Activated CD4-positive, alpha-beta T cell treated with anti-CD3 and anti-CD28 coated beads, Interleukin-2, amount 10 ng/mL, durations not matched to agents 24 days and 14 days (primary cell): ENCODE results near the gene AUH. TPM values are rescaled to one million over a fixed set of nuclear protein-coding genes. Genes with fewer than 3 reads are reported as not detected.
A peak's percentile ranks its signal among the peaks of the same experiment; 100 is the strongest.

Experiments used
- DNase-seq: peaks from one replicate; pipeline ENCODE4 v3.0.0; 2022
- H3K27ac Mint-ChIP-seq: one replicate; pipeline ENCODE4 v1.8.0; 2022; ENCODE audit warnings: mild to moderate bottlenecking, mixed read lengths
- H3K27me3 Mint-ChIP-seq: one replicate; pipeline ENCODE4 v1.8.0; 2022; ENCODE audit warnings: mixed read lengths
- H3K36me3 Mint-ChIP-seq: one replicate; pipeline ENCODE4 v1.8.0; 2022; ENCODE audit warnings: low read depth, mild to moderate bottlenecking, mixed read lengths
- H3K4me1 Mint-ChIP-seq: one replicate; pipeline ENCODE4 v1.8.0; 2021; ENCODE audit warnings: mixed read lengths
- H3K4me3 Mint-ChIP-seq: one replicate; pipeline ENCODE4 v1.8.0; 2022; ENCODE audit warnings: mild to moderate bottlenecking, moderate library complexity, mixed read lengths
- H3K9me3 Mint-ChIP-seq: one replicate; pipeline ENCODE4 v1.8.0; 2021; ENCODE audit warnings: mixed read lengths
- intact Hi-C: fragments of 100-400 bp; cut with micrococcal nuclease; formaldehyde crosslinking; loops from one replicate; pipeline ENCODE4 v1.15.1; 2023
- total RNA-seq: library from RNA; stranded (reverse); gene quantifications from 2 replicates; pipeline ENCODE4 v1.2.3, GENCODE V29; 2022

AUH gene
- total RNA-seq, 1 donor from 2014 or later: 49.5 TPM

- intact Hi-C loops: no loop called here
- H3K27ac Mint-ChIP-seq: no peak overlapping the region
- no peak for DNase-seq
- no peak overlapping the region for H3K4me3 Mint-ChIP-seq
- no peaks in the 10 kb centered on the region for H3K27me3 Mint-ChIP-seq
- H3K9me3 Mint-ChIP-seq: no peaks in the 10 kb centered on the region
- peaks cover 26% of the 10 kb centered on the region for H3K4me1 Mint-ChIP-seq
- H3K36me3 Mint-ChIP-seq: peaks cover 54% of the 10 kb centered on the region
Observed at GRCh38 chr9:91310037-91310436, 51.7 kb downstream of the AUH start.

- Mint-ChIP-seq H3K4me3 (no peak overlapping the region), H3K27me3 (no peaks in the 10 kb centered on the region), H3K27ac (peak overlapping the region; percentile 46), H3K36me3 (peaks cover 55% of the 10 kb centered on the region), H3K4me1 (peaks cover 30% of the 10 kb centered on the region), H3K9me3 (no peaks in the 10 kb centered on the region)
- DNase-seq: no peak
- intact Hi-C loops: no loop called here
Observed at GRCh38 chr9:91308191-91308590, 53.5 kb downstream of the AUH start.

- Mint-ChIP-seq H3K36me3 (peaks cover 50% of the 10 kb centered on the region), H3K27ac (no peak overlapping the region)
Observed at GRCh38 chr9:91307279-91307678, 54.4 kb downstream of the AUH start.

GRCh38 chr9:91306296-91306630, 55.5 kb downstream of the AUH start:
- no peak overlapping the region for H3K4me3 Mint-ChIP-seq
- no peaks in the 10 kb centered on the region for H3K27me3 Mint-ChIP-seq
- H3K27ac Mint-ChIP-seq: no peak overlapping the region
- no peak for DNase-seq
- intact Hi-C loops: no loop called here
- peaks cover 49% of the 10 kb centered on the region for H3K36me3 Mint-ChIP-seq
- peaks cover 25% of the 10 kb centered on the region for H3K4me1 Mint-ChIP-seq
- H3K9me3 Mint-ChIP-seq: no peaks in the 10 kb centered on the region

More at GRCh38 chr9:91307279-91307678, 54.4 kb downstream of the AUH start:
- no peak for DNase-seq
- Mint-ChIP-seq H3K27me3 (no peaks in the 10 kb centered on the region), H3K4me1 (peaks cover 28% of the 10 kb centered on the region), H3K9me3 (no peaks in the 10 kb centered on the region), H3K4me3 (no peak overlapping the region)
- intact Hi-C loops: no loop called here

GRCh38 chr9:91305596-91306295, 56.0 kb downstream of the AUH start:
- H3K9me3 Mint-ChIP-seq: no peaks in the 10 kb centered on the region
- intact Hi-C loops: no loop called here
- no peak overlapping the region for H3K27ac Mint-ChIP-seq
- no peak for DNase-seq
- H3K4me3 Mint-ChIP-seq: no peak overlapping the region
- H3K36me3 Mint-ChIP-seq: peaks cover 47% of the 10 kb centered on the region
- no peaks in the 10 kb centered on the region for H3K27me3 Mint-ChIP-seq
- peaks cover 25% of the 10 kb centered on the region for H3K4me1 Mint-ChIP-seq

- peaks cover 42% of the 10 kb centered on the region for H3K36me3 Mint-ChIP-seq
- no peak for DNase-seq
- H3K27me3 Mint-ChIP-seq: no peaks in the 10 kb centered on the region
- H3K27ac Mint-ChIP-seq: no peak overlapping the region
- intact Hi-C loops: no loop called here
- no peak overlapping the region for H3K4me3 Mint-ChIP-seq
- H3K4me1 Mint-ChIP-seq: peaks cover 31% of the 10 kb centered on the region
- no peaks in the 10 kb centered on the region for H3K9me3 Mint-ChIP-seq
Observed at GRCh38 chr9:91303741-91304415, 57.8 kb downstream of the AUH start.

- Mint-ChIP-seq H3K27ac (no peak overlapping the region), H3K36me3 (peaks cover 37% of the 10 kb centered on the region), H3K4me1 (peaks cover 26% of the 10 kb centered on the region), H3K4me3 (no peak overlapping the region), H3K9me3 (no peaks in the 10 kb centered on the region), H3K27me3 (no peaks in the 10 kb centered on the region)
- intact Hi-C loops: no loop called here
- DNase-seq: no peak
Observed at GRCh38 chr9:91302831-91303230, 58.9 kb downstream of the AUH start.

- Mint-ChIP-seq H3K27ac (no peak overlapping the region), H3K4me3 (no peak overlapping the region), H3K36me3 (peaks cover 39% of the 10 kb centered on the region), H3K27me3 (no peaks in the 10 kb centered on the region), H3K4me1 (peaks cover 18% of the 10 kb centered on the region), H3K9me3 (no peaks in the 10 kb centered on the region)
- intact Hi-C loops: no loop called here
- no peak for DNase-seq
Observed at GRCh38 chr9:91301161-91301560, 60.6 kb downstream of the AUH start.

GRCh38 chr9:91298311-91298710, 63.4 kb downstream of the AUH start:
- H3K9me3 Mint-ChIP-seq: peaks cover 5% of the 10 kb centered on the region
- no peak for DNase-seq
- H3K27ac Mint-ChIP-seq: no peak overlapping the region
- intact Hi-C loops: no loop called here
- peaks cover 7% of the 10 kb centered on the region for H3K4me1 Mint-ChIP-seq
- H3K4me3 Mint-ChIP-seq: no peak overlapping the region
- no peaks in the 10 kb centered on the region for H3K27me3 Mint-ChIP-seq
- peaks cover 48% of the 10 kb centered on the region for H3K36me3 Mint-ChIP-seq

- DNase-seq: no peak
- no peak overlapping the region for H3K27ac Mint-ChIP-seq
- no peaks in the 10 kb centered on the region for H3K27me3 Mint-ChIP-seq
- H3K9me3 Mint-ChIP-seq: peaks cover 5% of the 10 kb centered on the region
- H3K4me1 Mint-ChIP-seq: peaks cover 7% of the 10 kb centered on the region
- peaks cover 58% of the 10 kb centered on the region for H3K36me3 Mint-ChIP-seq
- H3K4me3 Mint-ChIP-seq: no peak overlapping the region
- intact Hi-C loops: no loop called here
Observed at GRCh38 chr9:91297306-91297705, 64.4 kb downstream of the AUH start.

- peaks cover 5% of the 10 kb centered on the region for H3K9me3 Mint-ChIP-seq
- H3K4me3 Mint-ChIP-seq: no peak overlapping the region
- intact Hi-C loops: no loop called here
- no peak overlapping the region for H3K27ac Mint-ChIP-seq
- no peaks in the 10 kb centered on the region for H3K27me3 Mint-ChIP-seq
- peaks cover 7% of the 10 kb centered on the region for H3K4me1 Mint-ChIP-seq
- no peak for DNase-seq
- peaks cover 62% of the 10 kb centered on the region for H3K36me3 Mint-ChIP-seq
Observed at GRCh38 chr9:91296354-91296753, 65.4 kb downstream of the AUH start.

- DNase-seq: peak; percentile 34
- H3K36me3 Mint-ChIP-seq: peaks cover 70% of the 10 kb centered on the region
- H3K4me1 Mint-ChIP-seq: peaks cover 10% of the 10 kb centered on the region
- H3K9me3 Mint-ChIP-seq: peaks cover 5% of the 10 kb centered on the region
- H3K27me3 Mint-ChIP-seq: no peaks in the 10 kb centered on the region
- H3K4me3 Mint-ChIP-seq: no peak overlapping the region
- intact Hi-C loops: no loop called here
- no peak overlapping the region for H3K27ac Mint-ChIP-seq
Observed at GRCh38 chr9:91295357-91295756, 66.4 kb downstream of the AUH start.

- peaks cover 3% of the 10 kb centered on the region for H3K4me1 Mint-ChIP-seq
- H3K27me3 Mint-ChIP-seq: no peaks in the 10 kb centered on the region
- peaks cover 5% of the 10 kb centered on the region for H3K9me3 Mint-ChIP-seq
- H3K36me3 Mint-ChIP-seq: peaks cover 61% of the 10 kb centered on the region
- intact Hi-C loops: no loop called here
- DNase-seq: no peak
- no peak overlapping the region for H3K27ac Mint-ChIP-seq
- no peak overlapping the region for H3K4me3 Mint-ChIP-seq
Observed at GRCh38 chr9:91291866-91292265, 69.9 kb downstream of the AUH start.

- H3K36me3 Mint-ChIP-seq: peaks cover 61% of the 10 kb centered on the region
- H3K4me1 Mint-ChIP-seq: peaks cover 10% of the 10 kb centered on the region
- intact Hi-C loops: no loop called here
- no peak for DNase-seq
- no peak overlapping the region for H3K4me3 Mint-ChIP-seq
- peaks cover 8% of the 10 kb centered on the region for H3K9me3 Mint-ChIP-seq
- no peak overlapping the region for H3K27ac Mint-ChIP-seq
- H3K27me3 Mint-ChIP-seq: no peaks in the 10 kb centered on the region
Observed at GRCh38 chr9:91289244-91289643, 72.5 kb downstream of the AUH start.
